Activated effector memory CD4-positive, alpha-beta T cell treated with Interleukin-2 at 50 U/mL for 16 hours (primary cell): Measurements from ENCODE around the gene SH3BP5.

ENCODE experiments used
- DNase-seq: peaks from one replicate; pipeline ENCODE4 v3.0.0-alpha.2; 2020

Gene SH3BP5

DNA sequence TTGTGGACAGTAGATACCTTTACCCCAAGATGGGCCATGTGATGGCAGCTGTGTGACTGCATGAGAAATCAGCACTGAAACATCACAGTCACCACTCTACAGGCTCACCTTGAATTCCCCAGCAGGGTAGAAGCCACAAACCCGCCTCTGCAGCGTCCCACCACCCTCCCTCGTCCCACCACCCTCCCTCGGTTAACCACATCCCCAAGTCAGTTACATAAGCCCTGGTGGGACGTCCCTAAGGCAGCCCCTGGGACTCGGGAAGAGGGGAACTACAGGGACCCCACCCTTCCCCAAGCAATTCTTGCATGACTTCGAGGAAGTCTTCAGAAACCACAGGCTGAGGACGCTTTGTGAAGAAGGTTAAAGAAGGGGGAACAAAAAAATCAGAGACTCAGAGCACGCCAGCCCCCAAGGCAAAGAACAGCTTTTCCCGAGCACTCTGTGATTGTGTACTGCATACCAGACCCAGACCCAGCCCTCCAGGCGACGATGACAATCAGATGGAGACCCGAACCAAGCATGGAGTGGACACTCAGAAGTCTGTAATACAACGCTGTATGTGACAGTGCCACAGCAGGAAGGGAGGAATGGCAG is 60.5 kb downstream of the SH3BP5 start:
- DNase-seq = peak; percentile 79

DNA sequence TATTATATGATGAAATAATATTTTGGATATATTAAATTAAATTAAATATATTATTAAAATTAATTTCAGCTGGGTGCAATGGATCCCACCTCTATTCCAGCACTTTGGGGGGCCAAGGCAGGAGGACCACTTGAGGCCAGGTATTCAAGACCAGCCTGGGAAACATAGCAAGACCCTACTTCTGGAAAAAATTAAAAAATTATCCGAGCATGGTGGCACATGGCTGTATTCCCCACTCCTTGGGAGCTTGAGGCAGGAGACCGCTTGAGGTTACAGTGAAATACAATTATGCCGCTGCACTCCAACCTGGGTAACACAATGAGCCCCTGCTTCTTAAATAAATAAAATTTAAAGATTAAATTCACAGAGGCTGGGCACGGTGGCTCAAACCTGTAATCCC is 61.4 kb downstream of the SH3BP5 start:
- DNase-seq = no peak

DNA sequence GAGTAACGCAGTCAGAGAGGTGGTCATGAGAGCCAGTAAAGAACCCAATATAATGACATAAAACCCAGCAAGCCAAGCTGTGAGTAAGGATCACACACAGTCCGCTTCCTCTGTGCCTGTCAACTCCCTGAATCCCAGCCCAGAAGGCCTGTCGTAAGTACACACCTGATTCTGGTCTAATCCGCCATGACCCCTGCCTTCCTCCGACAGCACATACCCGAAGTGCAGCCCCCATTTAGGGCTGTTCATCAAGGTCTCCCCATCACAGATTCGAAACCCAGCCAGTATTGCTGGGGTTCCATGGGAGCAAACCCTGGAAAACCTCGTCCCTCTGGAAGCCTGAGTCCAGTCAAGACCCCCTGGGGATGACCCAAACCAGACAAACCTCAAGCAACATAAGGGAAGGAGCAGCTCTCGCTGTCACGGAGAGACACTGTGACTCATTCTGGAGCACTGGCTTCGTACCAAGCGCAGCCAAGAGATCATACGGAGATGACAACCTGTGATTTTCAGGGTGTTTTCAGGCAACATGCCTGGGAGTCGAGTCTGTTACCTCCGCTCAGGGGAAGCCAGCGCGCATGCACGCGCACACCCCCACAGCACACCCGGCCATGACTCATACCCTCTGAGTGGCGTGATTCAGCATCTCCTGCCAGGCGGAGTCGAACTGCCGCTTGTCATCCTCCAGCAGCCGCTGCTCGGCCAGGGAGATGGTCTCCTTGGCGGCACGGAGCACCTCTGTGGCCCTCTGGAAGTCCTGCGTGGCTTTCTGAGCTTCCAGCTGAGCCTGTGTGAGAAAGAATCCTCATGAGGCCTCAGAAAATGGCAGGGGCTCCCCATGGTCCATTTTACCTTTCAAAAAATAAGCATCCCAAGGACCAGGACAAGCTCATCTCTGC is 63.0 kb downstream of the SH3BP5 start:
- DNase-seq = peak; percentile 86

DNA sequence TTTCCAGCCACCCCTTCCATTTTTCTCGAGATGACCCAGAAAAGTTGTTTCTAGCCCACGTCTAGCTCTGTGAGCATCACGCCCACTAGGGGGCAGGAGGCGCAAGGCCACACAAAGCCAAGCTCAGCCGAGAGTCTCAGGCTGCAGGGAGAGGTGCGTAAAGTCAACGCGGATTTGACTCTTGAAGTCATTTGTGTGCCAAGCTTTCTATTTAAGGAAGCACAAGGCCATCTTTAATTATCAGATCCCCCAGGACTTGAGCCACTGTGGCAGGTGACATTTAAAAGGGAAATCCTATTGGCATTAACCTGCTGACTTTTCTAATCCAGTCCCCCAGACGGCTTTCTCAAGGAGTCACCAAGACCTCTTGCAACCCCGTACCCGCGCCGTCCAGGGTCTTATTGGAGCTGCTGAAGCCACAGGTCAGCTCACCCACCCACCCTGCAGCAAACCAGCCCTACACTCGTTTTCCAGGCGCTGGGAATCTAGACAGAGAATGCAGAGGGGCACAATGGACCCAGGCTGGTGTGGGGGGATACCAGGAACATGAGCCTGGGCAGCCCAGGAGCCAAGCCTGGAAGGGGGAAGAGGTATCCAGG is 64.3 kb downstream of the SH3BP5 start:
- DNase-seq = peak; percentile 75

DNA sequence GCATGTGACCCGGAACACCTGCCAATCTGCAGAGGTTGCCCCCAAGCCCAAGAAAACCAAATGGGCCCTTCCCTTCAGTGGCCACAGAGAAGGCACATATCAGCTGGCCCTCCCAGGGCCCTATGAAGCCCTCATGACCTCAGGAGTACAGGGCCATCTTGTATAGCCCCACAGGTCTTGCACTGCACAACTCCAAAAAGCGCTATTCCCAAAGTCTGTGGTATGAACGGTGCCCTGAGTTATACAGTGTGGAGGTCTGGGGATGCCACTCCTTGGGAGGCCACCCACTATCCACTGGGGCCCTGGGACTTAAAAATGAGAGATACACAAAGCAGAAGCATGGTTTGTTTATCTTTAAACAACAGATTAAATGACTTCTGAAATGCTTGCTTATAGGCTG is 64.9 kb downstream of the SH3BP5 start:
- DNase-seq = no peak

DNA sequence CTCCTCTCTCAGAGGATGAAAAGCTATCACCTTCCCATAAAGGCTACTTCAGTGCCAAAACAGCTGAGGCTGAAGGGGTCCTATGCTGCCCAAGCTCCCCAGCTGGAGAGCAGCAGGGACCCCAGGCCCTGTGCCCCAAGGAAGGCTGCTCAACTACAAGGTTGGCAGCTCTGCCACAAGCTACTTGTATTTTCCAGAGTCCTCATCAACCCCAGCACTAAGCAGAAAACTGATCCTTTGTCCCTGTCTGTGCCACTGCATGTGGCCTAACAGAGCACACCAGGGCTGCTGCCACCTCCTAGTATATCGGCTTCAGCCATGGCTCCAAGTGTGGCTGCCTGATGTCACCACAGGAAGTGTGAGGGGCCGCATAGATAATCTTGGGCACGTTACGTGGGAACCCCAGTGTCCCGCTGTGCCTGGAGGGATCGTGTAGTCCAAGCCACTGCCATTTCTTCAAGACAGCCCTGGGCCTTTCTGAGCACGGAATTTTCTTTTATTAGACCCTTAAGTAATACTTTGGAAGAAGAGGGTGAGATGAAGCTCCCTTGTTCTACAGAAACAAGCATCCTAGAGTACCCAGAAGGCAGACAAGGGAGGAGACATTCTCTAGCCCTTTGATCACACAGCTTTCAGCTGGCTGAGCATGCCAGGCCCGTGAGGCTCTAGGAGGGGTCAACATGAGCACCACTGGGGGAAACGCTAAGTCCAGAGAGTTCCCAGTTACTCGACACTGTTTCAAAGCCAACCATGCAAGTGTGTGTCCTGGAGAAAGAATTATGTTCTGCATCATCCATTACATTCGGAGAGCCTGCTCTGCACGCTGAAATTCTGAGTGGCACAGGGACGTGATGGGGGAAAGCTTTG is 65.6 kb downstream of the SH3BP5 start:
- DNase-seq = no peak

DNA sequence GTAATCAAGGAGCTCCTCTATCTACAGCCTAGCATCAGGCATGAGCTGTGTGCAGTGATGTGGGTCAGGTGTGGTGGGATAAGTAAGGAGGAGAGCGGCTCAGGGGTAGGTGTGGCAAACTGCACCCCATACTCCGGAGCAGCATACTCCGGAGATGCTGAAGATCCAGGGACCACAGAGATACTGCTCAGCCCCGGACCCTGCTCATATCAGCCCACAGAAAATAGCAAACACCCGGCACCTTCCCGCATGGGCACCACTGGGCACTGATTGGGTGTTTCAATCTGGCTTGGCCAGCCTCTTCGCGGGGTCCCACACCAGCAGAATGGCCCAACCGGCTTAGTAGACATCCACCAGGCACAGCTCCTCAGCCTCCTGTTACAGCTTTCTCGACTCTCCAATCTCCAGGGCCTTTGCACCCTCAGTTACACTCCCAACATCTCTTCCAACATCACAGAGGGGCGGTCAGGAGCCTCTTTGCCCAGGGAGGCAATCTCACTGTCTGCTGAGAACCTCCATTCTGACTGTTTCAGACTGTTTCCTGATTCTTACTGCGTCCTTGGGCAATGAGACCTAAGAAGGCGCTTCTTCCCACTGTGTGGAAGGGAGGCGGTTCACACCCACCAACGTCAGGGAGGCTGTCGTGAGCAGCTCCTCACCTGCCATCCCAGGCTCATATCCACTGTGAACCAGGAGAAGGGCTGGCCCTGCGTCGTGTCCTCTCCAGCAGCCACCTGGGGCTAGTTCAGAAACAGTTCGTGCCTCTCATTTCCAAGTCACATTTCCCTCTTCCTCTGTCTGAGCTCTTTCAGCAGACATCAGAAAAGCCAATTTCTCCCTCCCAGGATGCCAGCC is 66.5 kb downstream of the SH3BP5 start:
- no peak for DNase-seq

DNA sequence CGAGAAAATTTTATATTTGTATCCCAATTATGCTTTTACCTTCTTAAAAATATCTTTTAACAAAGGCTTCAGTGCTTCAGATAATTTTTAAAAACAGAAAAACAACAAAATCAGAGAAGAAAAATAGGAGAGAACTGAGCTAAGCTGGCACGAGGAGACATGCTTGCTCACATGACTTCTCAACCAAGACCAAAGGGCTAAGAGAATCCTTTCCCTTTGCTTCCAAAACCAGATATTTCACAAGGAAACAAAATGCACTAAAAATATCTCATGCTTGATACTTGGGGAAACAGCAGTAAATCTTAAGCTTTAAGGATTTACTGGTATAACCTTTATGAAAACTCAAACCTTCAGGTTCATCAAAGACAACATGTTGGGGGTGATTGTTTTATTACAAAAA is 67.9 kb downstream of the SH3BP5 start:
- DNase-seq = no peak

DNA sequence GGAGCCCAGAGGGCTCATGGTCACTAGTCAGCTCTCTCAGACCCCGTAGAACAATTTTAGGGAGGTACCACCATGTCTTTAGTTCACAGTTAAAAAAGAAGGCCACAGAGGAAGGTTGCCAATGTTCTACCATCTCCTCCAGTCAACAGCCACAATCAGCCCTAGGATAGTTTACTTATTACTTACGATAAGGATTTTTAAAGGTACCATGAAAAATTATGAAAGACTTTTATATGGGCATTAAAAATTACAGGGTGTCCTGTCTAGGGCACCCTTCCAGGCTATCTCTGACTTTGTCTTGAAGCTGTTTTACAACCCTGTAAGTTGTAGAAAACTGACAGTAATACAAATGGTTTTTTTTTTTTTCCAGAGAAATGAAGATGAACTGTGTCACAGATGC is 68.5 kb downstream of the SH3BP5 start:
- DNase-seq = no peak

DNA sequence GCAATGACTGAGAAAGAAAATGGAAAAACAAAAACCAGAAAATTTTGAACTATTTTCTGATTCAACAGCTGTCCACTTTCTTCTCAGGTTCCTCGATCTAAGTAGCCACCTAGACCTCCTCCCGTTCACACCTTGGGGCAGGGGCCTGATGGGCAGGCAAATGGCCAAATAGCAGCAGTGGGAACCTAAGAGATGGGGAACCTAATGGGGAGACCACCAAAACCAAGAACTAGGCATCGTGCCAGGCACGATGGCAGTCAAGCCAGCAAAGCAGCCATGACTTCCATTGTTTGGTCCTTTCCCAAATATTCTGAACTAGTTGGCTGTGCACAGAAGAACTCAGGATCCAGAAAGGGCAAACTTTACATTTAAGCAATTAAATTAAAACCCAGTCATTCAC is 69.3 kb downstream of the SH3BP5 start:
- DNase-seq = no peak

DNA sequence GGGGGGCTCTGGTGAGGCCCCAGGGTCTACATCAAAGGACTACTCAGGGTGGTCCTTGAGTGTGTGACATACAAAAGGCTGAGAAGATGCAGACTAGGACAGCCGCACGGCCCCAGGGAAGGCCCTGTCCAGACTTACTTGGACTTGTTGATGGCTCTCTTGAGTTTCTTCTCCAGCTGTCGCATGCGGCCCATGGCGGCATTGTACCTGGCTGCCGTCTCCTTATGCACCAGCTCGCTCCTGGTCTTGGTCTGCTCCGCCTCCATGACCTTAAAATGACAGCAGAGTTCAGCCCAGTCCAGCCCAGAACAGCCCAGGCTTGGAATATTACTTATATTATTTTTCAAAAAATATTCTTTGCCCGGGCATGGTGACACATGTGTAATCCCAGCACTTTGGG is 70.4 kb downstream of the SH3BP5 start:
- no peak for DNase-seq

DNA sequence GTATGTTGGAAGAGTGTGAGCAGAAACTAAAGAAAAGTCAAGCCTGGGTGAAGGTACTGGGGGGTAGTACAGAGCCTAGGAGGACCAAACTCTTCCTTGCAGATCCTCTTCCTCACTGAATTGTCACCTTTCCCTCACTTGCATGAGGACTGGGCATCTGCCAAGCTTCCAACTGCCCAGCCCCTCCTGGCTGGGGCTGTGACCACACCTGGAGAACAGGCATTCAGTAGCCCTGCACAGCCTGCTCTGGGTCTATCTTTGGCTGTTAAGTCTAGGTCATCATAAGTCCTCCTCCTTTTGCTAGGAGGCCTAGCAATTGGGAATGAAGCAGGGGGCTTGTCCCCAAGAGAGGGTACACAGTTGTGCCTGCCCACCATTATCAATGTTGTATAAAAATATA is 71.1 kb downstream of the SH3BP5 start:
- DNase-seq = no peak

DNA sequence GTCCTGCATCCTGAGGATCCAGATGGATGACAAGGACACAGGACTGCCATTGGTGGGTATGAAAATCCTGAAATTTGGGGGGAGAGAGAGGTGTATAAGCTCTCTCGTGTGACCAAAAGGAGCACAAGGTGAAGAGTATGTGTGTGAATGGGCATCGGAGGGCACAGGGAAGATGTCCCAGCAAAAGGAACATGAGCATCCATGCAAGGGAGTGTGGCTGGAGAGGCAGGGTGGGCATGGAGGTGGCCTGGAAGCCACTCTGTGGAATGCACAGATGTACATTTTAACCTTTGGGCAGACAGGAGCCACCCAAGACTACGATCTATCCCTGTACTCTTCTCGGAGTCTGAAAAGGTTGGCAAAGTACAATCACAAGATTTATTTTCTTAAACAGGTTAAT is 71.9 kb downstream of the SH3BP5 start:
- no peak for DNase-seq

DNA sequence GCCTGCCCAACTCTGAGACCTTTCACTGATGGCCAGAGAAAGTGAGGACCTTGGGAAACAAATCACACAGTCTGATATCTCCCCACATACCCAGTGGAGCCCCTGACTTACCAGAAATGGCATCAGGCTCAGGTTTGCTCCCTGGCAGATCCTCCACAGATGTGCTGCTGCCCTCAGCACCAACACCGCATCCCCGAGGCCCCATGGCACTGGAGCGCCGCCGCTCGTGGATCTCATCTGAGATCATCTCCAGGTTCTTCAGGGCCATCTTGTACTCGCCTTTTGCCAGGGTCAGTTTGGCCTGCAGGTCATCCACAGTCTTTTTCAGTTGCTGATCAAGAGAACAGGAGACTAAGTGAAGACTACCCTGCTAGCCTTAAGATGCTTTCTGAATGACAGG is 73.7 kb downstream of the SH3BP5 start:
- DNase-seq = no peak

DNA sequence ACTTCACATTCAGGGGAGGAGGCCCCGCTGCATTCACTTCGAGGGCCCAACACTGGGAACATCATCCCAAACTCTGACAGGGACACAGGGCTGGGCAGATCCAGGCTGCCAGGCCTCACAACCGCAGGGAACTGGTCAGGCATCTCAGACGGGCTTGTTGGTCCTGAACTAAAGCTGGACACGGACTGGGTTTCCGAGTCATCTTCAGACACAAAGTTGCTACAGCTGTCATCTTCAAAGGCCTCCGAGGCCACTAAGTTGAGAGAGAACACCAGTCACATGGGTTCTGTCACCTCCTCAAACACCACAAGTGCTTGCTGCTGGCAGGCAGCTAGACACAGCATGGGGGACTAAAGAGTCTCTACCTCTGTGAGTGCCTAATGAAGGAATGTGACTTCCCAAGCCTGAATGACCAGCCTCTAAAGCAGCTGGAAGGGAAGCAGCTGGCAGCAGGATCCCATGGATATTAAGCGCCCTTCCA is 75.5 kb downstream of the SH3BP5 start:
- no peak for DNase-seq

DNA sequence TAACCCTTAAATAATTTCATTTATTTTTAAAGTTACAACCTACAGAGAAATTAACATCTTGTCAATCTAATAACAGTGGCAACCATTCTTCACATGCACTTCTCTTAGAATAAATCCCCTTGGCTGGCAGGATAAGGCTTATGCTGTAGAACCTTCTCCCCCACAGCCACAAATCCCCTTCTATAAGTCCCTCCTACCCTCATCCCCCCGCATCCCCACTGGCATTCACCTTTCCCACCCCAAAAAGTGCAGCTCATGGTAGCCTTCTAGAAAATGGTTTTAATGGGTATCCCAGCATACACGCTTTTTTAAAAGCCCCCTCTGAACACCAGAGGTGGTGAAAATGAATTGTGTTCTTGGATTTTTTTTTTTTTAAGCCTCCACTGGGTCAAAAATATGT is 77.2 kb downstream of the SH3BP5 start:
- DNase-seq = no peak

DNA sequence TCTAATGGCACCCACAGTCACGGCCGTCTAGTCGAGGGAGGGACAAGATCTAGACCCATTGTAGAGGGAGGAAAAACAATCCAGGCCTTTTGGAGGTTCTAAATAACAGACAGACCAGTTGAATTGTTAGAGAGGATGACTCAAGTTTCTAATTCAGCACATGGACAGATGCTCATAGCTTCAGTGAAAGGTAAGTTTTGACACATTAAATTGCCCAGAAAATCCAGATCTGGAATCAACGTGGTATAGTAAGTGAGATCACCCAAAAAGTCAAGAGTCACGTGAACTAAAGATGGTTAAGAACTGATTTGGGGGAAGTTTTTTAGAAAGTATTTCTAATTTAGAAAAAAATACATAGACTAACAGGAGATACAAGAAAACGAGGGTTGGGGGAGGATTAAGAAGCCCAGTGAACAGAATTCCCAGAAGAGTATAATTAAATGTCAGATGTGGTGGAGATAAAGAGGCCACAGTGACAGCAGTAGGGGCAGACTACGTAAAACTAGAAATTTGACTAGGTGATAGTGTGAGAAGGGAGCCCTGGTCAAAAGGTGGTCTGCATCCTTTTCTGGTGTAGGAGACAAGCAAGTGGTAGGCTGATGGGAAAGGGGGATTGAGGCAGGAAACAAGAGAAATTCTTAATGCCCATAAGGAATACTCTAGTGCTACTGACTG is 79.2 kb downstream of the SH3BP5 start:
- DNase-seq = no peak

DNA sequence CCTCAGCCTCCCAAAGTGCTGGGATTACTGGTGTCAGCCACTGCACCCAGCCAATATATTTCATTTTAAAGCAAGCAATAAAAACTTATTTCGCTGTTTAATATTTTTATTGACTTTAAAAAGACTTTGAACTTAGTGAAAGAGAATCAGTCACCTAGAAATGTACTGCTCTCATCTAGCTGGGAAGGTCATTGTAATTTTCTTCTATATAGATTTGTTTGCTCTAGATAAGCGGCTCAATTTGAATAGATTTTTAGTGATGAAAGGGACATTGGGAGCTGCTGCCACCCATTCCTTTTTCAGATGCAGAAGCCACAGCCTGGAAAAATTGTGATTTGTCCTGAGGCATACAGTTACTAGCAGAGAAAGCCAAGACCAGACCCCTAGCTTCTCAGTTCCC is 86.2 kb downstream of the SH3BP5 start:
- DNase-seq = no peak

DNA sequence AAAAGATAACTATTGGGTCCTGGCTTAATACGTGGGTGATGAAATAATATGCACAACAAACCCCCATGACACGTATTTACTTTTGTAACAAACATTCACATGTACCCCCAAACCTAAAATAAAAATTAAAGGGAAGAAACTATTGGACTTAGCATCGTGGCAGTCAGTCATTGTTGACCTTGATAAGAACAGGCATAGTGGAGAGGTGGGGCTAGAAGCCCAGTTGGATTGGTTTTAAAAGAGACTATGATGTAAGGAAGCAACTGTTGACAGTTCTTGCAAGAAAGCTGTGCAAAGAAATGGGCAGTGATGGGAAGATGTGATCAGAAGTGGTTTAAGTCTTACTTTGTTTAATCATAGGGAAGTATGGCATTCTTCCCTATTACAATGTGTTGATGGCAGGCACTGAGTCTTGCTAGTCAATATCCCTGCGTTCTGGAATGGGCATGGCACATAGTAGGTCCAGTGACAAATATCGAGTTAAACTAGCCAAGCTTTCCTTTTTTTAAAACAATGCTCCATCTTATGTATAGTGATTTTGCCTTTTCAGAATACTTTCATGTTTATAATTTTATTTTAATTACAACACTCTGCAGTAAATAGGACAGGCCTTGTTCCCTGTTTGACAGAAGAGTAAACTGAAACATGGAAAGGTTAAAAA is 88.4 kb downstream of the SH3BP5 start:
- no peak for DNase-seq

DNA sequence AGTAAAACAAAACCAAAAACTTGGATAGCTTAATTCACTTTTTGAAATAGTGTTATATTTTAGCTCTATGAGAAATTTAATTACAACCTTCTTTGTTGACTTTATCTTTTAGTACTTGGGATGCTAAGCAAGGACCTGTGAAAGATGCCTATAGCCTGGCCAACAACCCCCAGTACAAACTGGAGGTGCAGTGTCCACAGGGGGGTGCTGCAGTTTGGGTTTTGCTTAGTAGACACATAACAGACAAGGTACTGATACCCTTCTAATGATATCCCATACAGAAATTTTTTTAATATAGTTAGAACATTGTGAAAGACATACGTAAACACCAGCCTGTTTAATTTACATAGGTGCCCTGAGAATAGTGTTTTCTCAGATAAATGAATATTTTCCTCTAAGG is 91.0 kb downstream of the SH3BP5 start:
- peak; percentile 19 for DNase-seq

DNA sequence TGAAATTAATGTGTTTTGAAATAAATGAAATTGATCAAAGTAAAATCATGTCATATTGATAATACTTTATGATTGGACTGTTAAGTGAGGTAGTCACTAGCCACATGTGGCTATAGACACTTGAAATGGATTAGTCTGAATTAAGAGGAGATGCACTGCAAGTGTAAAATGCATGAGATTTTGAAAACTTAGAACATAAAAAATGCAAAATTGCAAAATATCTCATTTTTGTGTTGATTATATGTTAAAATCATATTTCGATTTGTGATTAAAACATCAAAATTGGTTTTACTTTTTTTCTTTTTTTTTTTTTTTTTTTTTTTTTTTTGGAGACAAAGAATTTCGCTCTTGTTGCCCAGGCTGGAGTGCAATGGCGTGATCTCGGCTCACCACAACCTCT is 103.1 kb downstream of the SH3BP5 start:
- no peak for DNase-seq
